H9 (cell line): Measurements from ENCODE around the gene SIM1. TPM values are rescaled to one million over a fixed set of nuclear protein-coding genes. Genes with fewer than 3 reads are reported as not detected.

ENCODE experiments used
- DNase-seq: peaks from one replicate; pipeline ENCODE4 v3.0.0-alpha.2; 2017
- H2AFZ ChIP-seq: one replicate; pipeline ENCODE4 v1.6.1; 2013; ENCODE audit warnings: mild to moderate bottlenecking, low read length, control low read depth, moderate library complexity
- H2AK5ac ChIP-seq: 2 replicates; pipeline ENCODE4 v1.6.1; 2013; ENCODE audit warnings: low read length, control low read depth, mixed read lengths; ENCODE audit not compliant: insufficient read length
- H2BK120ac ChIP-seq: one replicate; pipeline ENCODE4 v1.6.1; 2013; ENCODE audit warnings: low read depth, mild to moderate bottlenecking, low read length, control low read depth, inconsistent platforms; ENCODE audit not compliant: poor library complexity, severe bottlenecking
- H2BK12ac ChIP-seq: 2 replicates; pipeline ENCODE4 v1.6.1; 2013; ENCODE audit warnings: low read length, control low read depth, mixed read lengths, low read depth; ENCODE audit not compliant: insufficient read length
- H2BK15ac ChIP-seq: 2 replicates; pipeline ENCODE4 v1.6.1; 2013; ENCODE audit warnings: low read depth, low read length, control low read depth
- H2BK20ac ChIP-seq: one replicate; pipeline ENCODE4 v1.6.1; 2013; ENCODE audit warnings: low read depth, mild to moderate bottlenecking, low read length, control low read depth, inconsistent platforms; ENCODE audit not compliant: poor library complexity, severe bottlenecking
- H2BK5ac ChIP-seq: 2 replicates; pipeline ENCODE4 v1.6.1; 2013; ENCODE audit warnings: low read length, control low read depth, mixed read lengths; ENCODE audit not compliant: insufficient read length
- H3K14ac ChIP-seq: 2 replicates; pipeline ENCODE4 v1.6.1; 2013; ENCODE audit warnings: low read length, control low read depth; ENCODE audit not compliant: insufficient read depth
- H3K18ac ChIP-seq: 2 replicates; pipeline ENCODE4 v1.6.1; 2013; ENCODE audit warnings: low read depth, mild to moderate bottlenecking, mixed read lengths, low read length, control low read depth; ENCODE audit not compliant: insufficient read length
- H3K23ac ChIP-seq: 2 replicates; pipeline ENCODE4 v1.6.1; 2013; ENCODE audit warnings: low read length, control low read depth, mixed read lengths, low read depth; ENCODE audit not compliant: insufficient read length
- H3K23me2 ChIP-seq: 2 replicates; pipeline ENCODE4 v1.6.1; 2013; ENCODE audit warnings: low read depth, mild to moderate bottlenecking, mixed read lengths, low read length, control low read depth; ENCODE audit not compliant: insufficient read length, poor library complexity, severe bottlenecking
- H3K27ac ChIP-seq: 2 replicates; pipeline ENCODE4 v1.5.1; 2013; ENCODE audit warnings: low read length, control low read depth, mixed read lengths, low read depth; ENCODE audit not compliant: insufficient read length
- H3K27me3 ChIP-seq: 2 replicates; pipeline ENCODE4 v1.6.1; 2013; ENCODE audit warnings: low read length, control low read depth, inconsistent platforms; ENCODE audit not compliant: insufficient read depth
- H3K4ac ChIP-seq: 2 replicates; pipeline ENCODE4 v1.6.1; 2013; ENCODE audit warnings: low read depth, mild to moderate bottlenecking, control low read depth, inconsistent platforms, low read length, moderate library complexity
- H3K4me1 ChIP-seq: 2 replicates; pipeline ENCODE4 v1.6.1; 2013; ENCODE audit warnings: low read length, control low read depth, inconsistent platforms; ENCODE audit not compliant: insufficient read depth
- H3K4me2 ChIP-seq: 2 replicates; pipeline ENCODE4 v1.6.1; 2013; ENCODE audit warnings: low read length, control low read depth, mixed read lengths; ENCODE audit not compliant: insufficient read length, insufficient read depth
- H3K56ac ChIP-seq: 2 replicates; pipeline ENCODE4 v1.6.1; 2013; ENCODE audit warnings: low read depth, mild to moderate bottlenecking, mixed read lengths, low read length, control low read depth; ENCODE audit not compliant: insufficient read length
- H3K79me1 ChIP-seq: 2 replicates; pipeline ENCODE4 v1.6.1; 2013; ENCODE audit warnings: low read depth, mild to moderate bottlenecking, moderate library complexity, low read length, control low read depth, inconsistent platforms; ENCODE audit not compliant: insufficient read depth, poor library complexity, severe bottlenecking
- H3K79me2 ChIP-seq: 2 replicates; pipeline ENCODE4 v1.6.1; 2013; ENCODE audit warnings: low read length, control low read depth, inconsistent platforms; ENCODE audit not compliant: insufficient read depth
- H3K9ac ChIP-seq: 2 replicates; pipeline ENCODE4 v1.6.1; 2013; ENCODE audit warnings: low read length, control low read depth, mixed read lengths; ENCODE audit not compliant: insufficient read length; ENCODE audit errors: extremely low read depth
- H3K9me3 ChIP-seq: one replicate; pipeline ENCODE4 v1.6.1; 2013; ENCODE audit warnings: low read depth, low read length, inconsistent platforms; ENCODE audit not compliant: control insufficient read depth
- H3T11ph ChIP-seq: one replicate; pipeline ENCODE4 v1.6.1; 2013; ENCODE audit warnings: mild to moderate bottlenecking, low read length, control low read depth, inconsistent platforms
- H4K20me1 ChIP-seq: one replicate; pipeline ENCODE4 v1.6.1; 2013; ENCODE audit not compliant: control insufficient read depth, insufficient read length, insufficient read depth
- H4K5ac ChIP-seq: 2 replicates; pipeline ENCODE4 v1.6.1; 2013; ENCODE audit warnings: low read depth, mild to moderate bottlenecking, mixed read lengths, low read length, control low read depth; ENCODE audit not compliant: insufficient read length
- H4K8ac ChIP-seq: replicated peaks from 2 replicates; pipeline ENCODE4 v1.6.1; 2013; ENCODE audit warnings: low read length, control low read depth, mixed read lengths, low read depth; ENCODE audit not compliant: insufficient read length
- H4K91ac ChIP-seq: 2 replicates; pipeline ENCODE4 v1.6.1; 2013; ENCODE audit warnings: low read depth, mild to moderate bottlenecking, moderate library complexity, mixed read lengths, low read length, control low read depth; ENCODE audit not compliant: insufficient read length
- H3K27ac Mint-ChIP-seq, 3 experiments: 2 replicates in 2 of 3; 3 replicates in 1 of 3; pipeline ENCODE4 v1.8.0; 2020 to 2021; ENCODE audit warnings: mixed read lengths in 3 of 3, mild to moderate bottlenecking in 1 of 3, moderate library complexity in 1 of 3
- H3K27me3 Mint-ChIP-seq: 2 replicates; pipeline ENCODE4 v1.8.0; 2021; ENCODE audit warnings: low read depth, mild to moderate bottlenecking, moderate library complexity, mixed read lengths
- H3K36me3 Mint-ChIP-seq, 3 experiments: 2 replicates in 2 of 3; 3 replicates in 1 of 3; pipeline ENCODE4 v1.8.0; 2020 to 2021; ENCODE audit warnings: low read depth in 3 of 3, mixed read lengths in 3 of 3; ENCODE audit not compliant: insufficient read depth in 1 of 3
- H3K4me1 Mint-ChIP-seq, 2 experiments: 2 replicates each; pipeline ENCODE4 v1.8.0; 2020; ENCODE audit warnings: mixed read lengths in 2 of 2
- H3K4me3 Mint-ChIP-seq, 2 experiments: 2 replicates in 1 of 2; 3 replicates in 1 of 2; pipeline ENCODE4 v1.8.0; 2020 to 2021; ENCODE audit warnings: mild to moderate bottlenecking in 2 of 2, mixed read lengths in 2 of 2, moderate library complexity in 1 of 2
- H3K9me3 Mint-ChIP-seq, 2 experiments: 2 replicates in 1 of 2; 3 replicates in 1 of 2; pipeline ENCODE4 v1.8.0; 2020; ENCODE audit warnings: mild to moderate bottlenecking in 2 of 2, mixed read lengths in 2 of 2, moderate library complexity in 1 of 2
- CTCF ChIP-seq: fragments of 200-600 bp; sonication (generic); conservative IDR thresholded peaks from 3 replicates; pipeline ENCODE4 v1.8.0; 2021; ENCODE audit warnings: antibody characterized with exemption, mild to moderate bottlenecking
- WGBS: extraction: QIAGEN DNeasy Blood & Tissue Kit; methylation state at CpG from one replicate; pipeline ENCODE4 v1.1.7; 2013; ENCODE audit warnings: missing lambda C conversion rate, low lambda C conversion rate, mixed read lengths; ENCODE audit not compliant: insufficient read length; ENCODE audit errors: extremely low coverage; 5-methylcytosine and 5-hydroxymethylcytosine counted together
- total RNA-seq: library from RNA; stranded (reverse); gene quantifications from 2 replicates; pipeline ENCODE4 v1.2.1, GENCODE V29; 2021

The SIM1 gene
- total RNA-seq, 1 experiment from 2014 or later, result not detected

GRCh38 chr6:100376103-100376502 is 88.6 kb downstream of the SIM1 start:
- H4K8ac ChIP-seq, result no peak overlapping the region
- H4K5ac ChIP-seq, result no peak overlapping the region
- H3K4me2 ChIP-seq, result no peak overlapping the region
- H3K4me1 ChIP-seq, result peaks cover 13% of the 10 kb centered on the region; the same call in 1 of the 2 replicates
- H3K27me3 Mint-ChIP-seq, result no peaks in the 10 kb centered on the region
- H3K9ac ChIP-seq, result no peak overlapping the region
- H3K27me3 ChIP-seq, result no peaks in the 10 kb centered on the region
- no peak overlapping the region for H2AK5ac ChIP-seq
- no peaks in the 10 kb centered on the region for H3K9me3 ChIP-seq
- H2BK5ac ChIP-seq, result no peak overlapping the region
- no peak overlapping the region for H3K14ac ChIP-seq
- DNase-seq, result no peak
- H3K79me1 ChIP-seq, result no peaks in the 10 kb centered on the region
- no peaks in the 10 kb centered on the region for H4K20me1 ChIP-seq
- H2BK120ac ChIP-seq, result no peak overlapping the region
- no peak overlapping the region for H3K23ac ChIP-seq
- no CpG with 5 or more reads among the region's 3 CpGs for WGBS
- no peak overlapping the region for H4K91ac ChIP-seq
- no peak overlapping the region for H2BK12ac ChIP-seq
- TF ChIP-seq CTCF, result no peak
- no peak overlapping the region for H3K27ac ChIP-seq
- peaks cover 19 to 22% of the 10 kb centered on the region in 2 experiments for H3K4me1 Mint-ChIP-seq
- no peaks in the 10 kb centered on the region for H3K9me3 Mint-ChIP-seq
- H3K36me3 Mint-ChIP-seq, result no peaks in the 10 kb centered on the region
- 0 out of 7 replicates have a peak overlapping the region, but pooled peaks of 1 of the 3 experiments have one; percentile 23 for H3K27ac Mint-ChIP-seq
- H3K23me2 ChIP-seq, result no peaks in the 10 kb centered on the region
- H2AFZ ChIP-seq, result no peak overlapping the region
- H3K4ac ChIP-seq, result no peak overlapping the region
- no peak overlapping the region for H3K56ac ChIP-seq
- no peak overlapping the region for H2BK20ac ChIP-seq
- H3K4me3 Mint-ChIP-seq, result no peak overlapping the region
- no peak overlapping the region for H3K18ac ChIP-seq
- H3K79me2 ChIP-seq, result no peaks in the 10 kb centered on the region
- no peak overlapping the region for H3T11ph ChIP-seq
- H2BK15ac ChIP-seq, result no peak overlapping the region
